ENCODE data around the gene TRABD2B. TPM values are rescaled to one million over a fixed set of nuclear protein-coding genes. Genes with fewer than 3 reads are reported as not detected.

Gene TRABD2B
- total RNA-seq, 5 donors from 2014 or later (not counting 1 experiment from before 2014, with no cell fraction given), result not detected

- no peaks in the 10 kb centered on the region for H3K9me3 ChIP-seq
- H3K36me3 ChIP-seq (ENCODE audit: control insufficient read depth in 2 of 2, extremely low read depth in 1 of 2, insufficient read depth in 1 of 2, low read length in 1 of 2), result no peaks in the 10 kb centered on the region
- H3K27ac ChIP-seq (ENCODE audit: low read length), result no peak overlapping the region
- Mint-ChIP-seq H3K4me1 (peaks cover 8 to 11% (median 9%) of the 10 kb centered on the region in 3 donors), H3K4me3 (no peak overlapping the region), H3K36me3 (no peaks in the 10 kb centered on the region), H3K27ac (no peak overlapping the region), H3K9me3 (no peaks in the 10 kb centered on the region), H3K27me3 (peaks cover 50 to 62% of the 10 kb centered on the region in 2 donors)
- H3K4me1 ChIP-seq (ENCODE audit: control insufficient read depth in 1 of 2, extremely low read depth in 1 of 2, insufficient read depth in 2 of 2, low read length in 2 of 2), result peaks cover 2 to 5% of the 10 kb centered on the region in 2 experiments
- ATAC-seq (replicated peaks in 1 of 4) (no peak), DNase-seq (no peak)
- CTCF ChIA-PET, result no interaction called here
- H3K27me3 ChIP-seq (replicated peaks in 1 of 2; ENCODE audit: control insufficient read depth in 2 of 2, extremely low read depth in 1 of 2, insufficient read depth in 2 of 2, low read length in 1 of 2), result peaks cover 13 to 53% of the 10 kb centered on the region in 2 experiments
- no peak overlapping the region for H3K4me3 ChIP-seq (ENCODE audit: control insufficient read depth in 1 of 2, extremely low read depth in 1 of 2, low read length in 1 of 2)
- 88% methylated on average over 33 of the region's 34 CpGs for WGBS (ENCODE audit: insufficient coverage)
- POLR2A ChIA-PET, result no interaction called here
Measured at GRCh38 chr1:47993881-47994625, 3.1 kb downstream of the TRABD2B start.

GRCh38 chr1:47993416-47993740, 3.8 kb downstream of the TRABD2B start:
- DNase-seq (no peak), ATAC-seq (replicated peaks in 1 of 4) (no peak)
- ChIA-PET POLR2A (no interaction called here), CTCF (no interaction called here)
- Histone ChIP-seq H3K9me3 (no peaks in the 10 kb centered on the region), H3K36me3 (ENCODE audit: control insufficient read depth in 2 of 2, extremely low read depth in 1 of 2, insufficient read depth in 1 of 2, low read length in 1 of 2) (no peaks in the 10 kb centered on the region), H3K27me3 (replicated peaks in 1 of 2; ENCODE audit: control insufficient read depth in 2 of 2, extremely low read depth in 1 of 2, insufficient read depth in 2 of 2, low read length in 1 of 2) (peaks cover 12 to 49% of the 10 kb centered on the region in 2 experiments), H3K4me1 (ENCODE audit: control insufficient read depth in 1 of 2, extremely low read depth in 1 of 2, insufficient read depth in 2 of 2, low read length in 2 of 2) (peaks cover 2 to 5% of the 10 kb centered on the region in 2 experiments), H3K27ac (ENCODE audit: low read length) (no peak overlapping the region), H3K4me3 (ENCODE audit: control insufficient read depth in 1 of 2, extremely low read depth in 1 of 2, low read length in 1 of 2) (no peak overlapping the region)
- no peaks in the 10 kb centered on the region for H3K36me3 Mint-ChIP-seq
- no peaks in the 10 kb centered on the region for H3K9me3 Mint-ChIP-seq
- peaks cover 8 to 11% (median 9%) of the 10 kb centered on the region in 3 donors for H3K4me1 Mint-ChIP-seq
- no peak overlapping the region for H3K27ac Mint-ChIP-seq
- no peak overlapping the region for H3K4me3 Mint-ChIP-seq
- 92% methylated on average over 6 of the region's 7 CpGs for WGBS (ENCODE audit: insufficient coverage)
- peaks cover 45 to 55% of the 10 kb centered on the region in 2 donors for H3K27me3 Mint-ChIP-seq

DNA sequence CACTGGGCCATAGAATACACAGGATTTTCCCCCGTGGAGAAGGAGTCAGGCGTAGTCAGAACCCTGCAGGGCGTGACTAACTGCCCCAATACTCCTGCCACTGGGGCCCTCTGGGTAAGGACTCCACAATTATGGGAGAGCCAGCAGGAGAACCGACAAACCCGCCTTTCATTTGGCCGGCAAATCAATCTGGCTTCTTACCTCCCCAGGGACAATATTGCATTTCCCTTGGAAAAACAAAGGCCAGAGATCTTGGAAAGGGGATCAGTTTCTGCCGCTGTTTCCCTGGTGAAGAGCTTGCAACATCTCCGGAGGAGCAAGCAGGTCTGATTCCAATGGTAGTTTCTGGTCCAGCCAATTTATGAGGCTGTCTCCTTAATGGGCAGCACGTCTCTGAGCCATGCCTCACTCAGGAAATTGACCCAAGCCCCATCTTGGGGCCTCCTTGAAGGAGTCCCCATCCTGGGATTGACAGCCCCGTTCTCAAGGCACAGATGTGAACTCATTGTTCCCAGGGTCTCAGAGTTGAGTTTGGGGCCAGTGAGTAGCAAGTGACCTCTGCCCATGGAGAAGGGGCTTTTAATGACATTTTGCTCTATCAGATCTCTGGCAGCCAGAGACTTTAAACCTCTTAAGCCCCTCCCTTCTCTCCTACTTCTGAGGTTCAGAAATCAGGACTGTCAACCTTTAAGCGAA, 4.3 kb downstream of the TRABD2B start:
- H3K27me3 Mint-ChIP-seq, result peaks cover 40 to 51% of the 10 kb centered on the region in 2 donors
- CTCF ChIA-PET, result no interaction called here

DNA sequence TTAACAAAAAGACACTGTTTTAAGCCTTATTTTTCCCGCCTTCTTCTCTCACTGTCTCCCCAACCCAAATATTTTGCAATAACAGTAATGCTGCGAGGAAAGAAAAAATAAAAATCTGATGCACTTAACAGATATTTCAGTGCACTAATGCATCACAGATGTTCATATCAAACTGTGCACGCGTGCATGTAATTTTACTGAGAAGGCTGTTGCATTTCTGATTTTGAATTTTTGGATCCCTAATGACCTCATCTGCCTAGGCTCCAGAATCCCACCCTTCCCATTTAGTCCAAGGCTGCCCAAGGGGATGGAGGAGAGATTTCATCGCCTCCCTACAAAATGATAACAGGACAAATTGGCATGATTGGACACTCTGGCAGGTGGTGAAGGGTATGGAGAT, 5.5 kb downstream of the TRABD2B start:
- Histone ChIP-seq H3K27me3 (replicated peaks in 1 of 2; ENCODE audit: control insufficient read depth in 2 of 2, extremely low read depth in 1 of 2, insufficient read depth in 2 of 2, low read length in 1 of 2) (peaks cover 12 to 39% of the 10 kb centered on the region in 2 experiments), H3K4me1 (ENCODE audit: control insufficient read depth in 1 of 2, extremely low read depth in 1 of 2, insufficient read depth in 2 of 2, low read length in 2 of 2) (peaks cover 0 to under 1% of the 10 kb centered on the region in 2 experiments), H3K27ac (ENCODE audit: low read length) (no peak overlapping the region), H3K4me3 (ENCODE audit: control insufficient read depth in 1 of 2, extremely low read depth in 1 of 2, low read length in 1 of 2) (no peak overlapping the region), H3K9me3 (no peaks in the 10 kb centered on the region), H3K36me3 (ENCODE audit: control insufficient read depth in 2 of 2, extremely low read depth in 1 of 2, insufficient read depth in 1 of 2, low read length in 1 of 2) (no peaks in the 10 kb centered on the region)
- CTCF ChIA-PET, result interaction anchor here in 1 of 2 donors (0.7 kb wide), 1 partner anchor 1479 kb away, joined by 4 read pairs; no protein-coding TSS in a partner anchor
- Mint-ChIP-seq H3K27ac (no peak overlapping the region), H3K27me3 (peaks cover 36 to 53% of the 10 kb centered on the region in 2 donors), H3K4me1 (peaks cover 5 to 9% (median 7%) of the 10 kb centered on the region in 3 donors), H3K4me3 (no peak overlapping the region), H3K9me3 (no peaks in the 10 kb centered on the region), H3K36me3 (no peaks in the 10 kb centered on the region)
- POLR2A ChIA-PET, result no interaction called here
- no peak for ATAC-seq (replicated peaks in 1 of 4)
- no peak for DNase-seq
- no CpG with 5 or more reads among the region's 5 CpGs for WGBS (ENCODE audit: insufficient coverage)

More for the DNA sequence above, 4.3 kb downstream of the TRABD2B start:
- Histone ChIP-seq H3K4me1 (ENCODE audit: control insufficient read depth in 1 of 2, extremely low read depth in 1 of 2, insufficient read depth in 2 of 2, low read length in 2 of 2) (peaks cover 1 to 5% of the 10 kb centered on the region in 2 experiments), H3K27ac (ENCODE audit: low read length) (no peak overlapping the region), H3K27me3 (replicated peaks in 1 of 2; ENCODE audit: control insufficient read depth in 2 of 2, extremely low read depth in 1 of 2, insufficient read depth in 2 of 2, low read length in 1 of 2) (peaks cover 12 to 46% of the 10 kb centered on the region in 2 experiments), H3K4me3 (ENCODE audit: control insufficient read depth in 1 of 2, extremely low read depth in 1 of 2, low read length in 1 of 2) (no peak overlapping the region), H3K36me3 (ENCODE audit: control insufficient read depth in 2 of 2, extremely low read depth in 1 of 2, insufficient read depth in 1 of 2, low read length in 1 of 2) (no peaks in the 10 kb centered on the region), H3K9me3 (no peaks in the 10 kb centered on the region)
- H3K9me3 Mint-ChIP-seq, result no peaks in the 10 kb centered on the region
- no peak overlapping the region for H3K27ac Mint-ChIP-seq
- POLR2A ChIA-PET, result no interaction called here
- H3K4me1 Mint-ChIP-seq, result peaks cover 5 to 9% (median 9%) of the 10 kb centered on the region in 3 donors
- H3K36me3 Mint-ChIP-seq, result no peaks in the 10 kb centered on the region
- WGBS (ENCODE audit: insufficient coverage), result 55% methylated on average over 7 of the region's 11 CpGs
- ATAC-seq (replicated peaks in 1 of 4) (no peak), DNase-seq (no peak)
- H3K4me3 Mint-ChIP-seq, result no peak overlapping the region

DNA sequence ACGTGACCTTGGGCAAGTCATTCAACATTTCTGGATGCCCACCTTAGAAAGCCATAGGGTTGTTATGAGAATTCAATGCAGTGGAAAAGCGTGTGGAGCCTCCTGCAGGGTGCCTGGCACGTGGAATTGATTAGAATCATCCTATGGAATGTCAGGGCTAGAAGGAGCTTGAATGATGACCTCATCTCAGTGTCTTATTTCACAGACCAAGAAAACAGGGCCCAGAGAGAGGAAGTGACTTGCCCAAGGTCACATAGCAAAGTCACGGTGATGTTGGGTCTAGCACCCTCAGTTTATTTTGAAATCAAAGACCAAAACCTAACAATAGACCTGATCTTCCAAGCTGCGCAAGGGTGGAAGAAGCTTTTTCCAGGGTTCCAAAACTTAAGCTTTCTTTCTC, 6.0 kb downstream of the TRABD2B start:
- Histone ChIP-seq H3K36me3 (ENCODE audit: control insufficient read depth in 2 of 2, extremely low read depth in 1 of 2, insufficient read depth in 1 of 2, low read length in 1 of 2) (no peaks in the 10 kb centered on the region), H3K4me1 (ENCODE audit: control insufficient read depth in 1 of 2, extremely low read depth in 1 of 2, insufficient read depth in 2 of 2, low read length in 2 of 2) (no peaks in the 10 kb centered on the region), H3K9me3 (no peaks in the 10 kb centered on the region), H3K4me3 (ENCODE audit: control insufficient read depth in 1 of 2, extremely low read depth in 1 of 2, low read length in 1 of 2) (no peak overlapping the region), H3K27ac (ENCODE audit: low read length) (no peak overlapping the region), H3K27me3 (replicated peaks in 1 of 2; ENCODE audit: control insufficient read depth in 2 of 2, extremely low read depth in 1 of 2, insufficient read depth in 2 of 2, low read length in 1 of 2) (peaks cover 12 to 36% of the 10 kb centered on the region in 2 experiments)
- 79% methylated on average over 2 of the region's 5 CpGs for WGBS (ENCODE audit: insufficient coverage)
- no peak overlapping the region for H3K4me3 Mint-ChIP-seq
- no peak for DNase-seq
- no peak for ATAC-seq (replicated peaks in 1 of 4)
- POLR2A ChIA-PET, result no interaction called here
- H3K27me3 Mint-ChIP-seq, result peaks cover 39 to 55% of the 10 kb centered on the region in 2 donors
- H3K4me1 Mint-ChIP-seq, result peaks cover 3 to 5% (median 5%) of the 10 kb centered on the region in 3 donors
- CTCF ChIA-PET, result no interaction called here
- no peaks in the 10 kb centered on the region for H3K9me3 Mint-ChIP-seq
- H3K36me3 Mint-ChIP-seq, result no peaks in the 10 kb centered on the region
- H3K27ac Mint-ChIP-seq, result no peak overlapping the region

GRCh38 chr1:47990286-47990685, 6.9 kb downstream of the TRABD2B start:
- Histone ChIP-seq H3K4me3 (ENCODE audit: control insufficient read depth in 1 of 2, extremely low read depth in 1 of 2, low read length in 1 of 2) (no peak overlapping the region), H3K27ac (ENCODE audit: low read length) (no peak overlapping the region), H3K9me3 (no peaks in the 10 kb centered on the region), H3K36me3 (ENCODE audit: control insufficient read depth in 2 of 2, extremely low read depth in 1 of 2, insufficient read depth in 1 of 2, low read length in 1 of 2) (no peaks in the 10 kb centered on the region), H3K4me1 (ENCODE audit: control insufficient read depth in 1 of 2, extremely low read depth in 1 of 2, insufficient read depth in 2 of 2, low read length in 2 of 2) (no peaks in the 10 kb centered on the region), H3K27me3 (replicated peaks in 1 of 2; ENCODE audit: control insufficient read depth in 2 of 2, extremely low read depth in 1 of 2, insufficient read depth in 2 of 2, low read length in 1 of 2) (peaks cover 12 to 28% of the 10 kb centered on the region in 2 experiments)
- Mint-ChIP-seq H3K4me1 (no peaks in the 10 kb centered on the region), H3K27me3 (peaks cover 36 to 54% of the 10 kb centered on the region in 2 donors), H3K36me3 (no peaks in the 10 kb centered on the region), H3K27ac (no peak overlapping the region), H3K9me3 (no peaks in the 10 kb centered on the region), H3K4me3 (no peak overlapping the region)
- no peak for DNase-seq
- 83% methylated on average over 1 of the region's 4 CpGs for WGBS (ENCODE audit: insufficient coverage)
- no peak for ATAC-seq (replicated peaks in 1 of 4)
- POLR2A ChIA-PET, result no interaction called here
- CTCF ChIA-PET, result interaction anchor here in 1 of 2 donors (0.6 kb wide), 1 partner anchor 17 kb away, joined by 4 read pairs; no protein-coding TSS in a partner anchor
